Type B pancreatic cell (in vitro differentiated cells): Measurements from ENCODE around the gene KIRREL3. TPM values are rescaled to one million over a fixed set of nuclear protein-coding genes. Genes with fewer than 3 reads are reported as not detected.

Experiments
- DNase-seq: peaks from one replicate; pipeline ENCODE4 v3.0.0; 2021; ENCODE audit warnings: mixed read lengths; ENCODE audit not compliant: unreplicated experiment; ENCODE audit errors: extremely low spot score
- H3K27ac Mint-ChIP-seq: 2 replicates; pipeline ENCODE4 v1.8.0; 2021; ENCODE audit warnings: mild to moderate bottlenecking, mixed read lengths
- H3K27me3 Mint-ChIP-seq: 2 replicates; pipeline ENCODE4 v1.8.0; 2021; ENCODE audit warnings: mixed read lengths
- H3K36me3 Mint-ChIP-seq: 2 replicates; pipeline ENCODE4 v1.8.0; 2021; ENCODE audit warnings: mixed read lengths
- H3K4me1 Mint-ChIP-seq: one replicate; pipeline ENCODE4 v1.8.0; 2021; ENCODE audit warnings: mixed read lengths; ENCODE audit not compliant: unreplicated experiment
- H3K4me3 Mint-ChIP-seq: 2 replicates; pipeline ENCODE4 v1.8.0; 2021; ENCODE audit warnings: mild to moderate bottlenecking, mixed read lengths
- H3K9me3 Mint-ChIP-seq: 2 replicates; pipeline ENCODE4 v1.8.0; 2021; ENCODE audit warnings: mixed read lengths
- total RNA-seq: library from RNA; stranded (reverse); gene quantifications from 2 replicates; pipeline ENCODE4 v1.2.1, GENCODE V29; 2021; ENCODE audit warnings: low replicate concordance
- TF ChIP-seq, protein P1 (sequence below): fragments of 200-600 bp; sonication (generic); conservative IDR thresholded peaks from 2 replicates; pipeline ENCODE4 v1.5.0; 2021; ENCODE audit warnings: antibody characterized with exemption, mild to moderate bottlenecking

Gene KIRREL3
- total RNA-seq, 1 donor from 2014 or later = 4.1 TPM

GRCh38 chr11:126608658-126609057 is 391.9 kb downstream of the KIRREL3 start:
- TF ChIP-seq, protein P1, sequence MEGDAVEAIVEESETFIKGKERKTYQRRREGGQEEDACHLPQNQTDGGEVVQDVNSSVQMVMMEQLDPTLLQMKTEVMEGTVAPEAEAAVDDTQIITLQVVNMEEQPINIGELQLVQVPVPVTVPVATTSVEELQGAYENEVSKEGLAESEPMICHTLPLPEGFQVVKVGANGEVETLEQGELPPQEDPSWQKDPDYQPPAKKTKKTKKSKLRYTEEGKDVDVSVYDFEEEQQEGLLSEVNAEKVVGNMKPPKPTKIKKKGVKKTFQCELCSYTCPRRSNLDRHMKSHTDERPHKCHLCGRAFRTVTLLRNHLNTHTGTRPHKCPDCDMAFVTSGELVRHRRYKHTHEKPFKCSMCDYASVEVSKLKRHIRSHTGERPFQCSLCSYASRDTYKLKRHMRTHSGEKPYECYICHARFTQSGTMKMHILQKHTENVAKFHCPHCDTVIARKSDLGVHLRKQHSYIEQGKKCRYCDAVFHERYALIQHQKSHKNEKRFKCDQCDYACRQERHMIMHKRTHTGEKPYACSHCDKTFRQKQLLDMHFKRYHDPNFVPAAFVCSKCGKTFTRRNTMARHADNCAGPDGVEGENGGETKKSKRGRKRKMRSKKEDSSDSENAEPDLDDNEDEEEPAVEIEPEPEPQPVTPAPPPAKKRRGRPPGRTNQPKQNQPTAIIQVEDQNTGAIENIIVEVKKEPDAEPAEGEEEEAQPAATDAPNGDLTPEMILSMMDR = no peak
- no peaks in the 10 kb centered on the region for H3K36me3 Mint-ChIP-seq
- peaks cover 74% of the 10 kb centered on the region for H3K27me3 Mint-ChIP-seq
- peak overlapping the region; percentile 62 for H3K4me3 Mint-ChIP-seq
- peak overlapping the region; percentile 18 for H3K27ac Mint-ChIP-seq
- H3K4me1 Mint-ChIP-seq = peaks cover 40% of the 10 kb centered on the region
- DNase-seq = no peak
- H3K9me3 Mint-ChIP-seq = no peaks in the 10 kb centered on the region

- TF ChIP-seq, protein P1 = no peak
- H3K27me3 Mint-ChIP-seq = peaks cover 68% of the 10 kb centered on the region
- H3K4me1 Mint-ChIP-seq = peaks cover 41% of the 10 kb centered on the region
- no peaks in the 10 kb centered on the region for H3K9me3 Mint-ChIP-seq
- no peak overlapping the region for H3K4me3 Mint-ChIP-seq
- no peak for DNase-seq
- H3K36me3 Mint-ChIP-seq = no peaks in the 10 kb centered on the region
- H3K27ac Mint-ChIP-seq = no peak overlapping the region
Measured at GRCh38 chr11:126607776-126608541, 392.6 kb downstream of the KIRREL3 start.

DNA sequence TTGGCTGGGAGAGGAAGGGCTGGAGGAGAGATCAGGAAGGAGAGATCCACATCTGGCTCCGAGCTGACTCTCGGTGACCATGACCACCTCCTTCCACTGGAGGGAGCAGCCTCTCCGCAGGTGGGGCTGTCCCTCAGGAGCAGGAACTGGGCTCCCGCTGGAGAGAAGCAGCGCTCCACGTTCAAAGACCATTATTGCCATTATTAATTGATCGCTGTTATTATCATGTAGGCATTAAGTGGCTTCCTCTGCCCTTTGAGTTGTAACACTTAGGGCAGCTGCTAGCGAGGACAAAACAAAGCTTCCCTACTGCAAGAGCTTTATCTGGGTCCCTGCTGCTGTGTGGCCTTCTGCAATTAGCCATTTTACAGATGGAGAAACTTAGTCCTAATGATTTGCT is 393.2 kb downstream of the KIRREL3 start:
- TF ChIP-seq, protein P1 = peak; percentile 90
- H3K9me3 Mint-ChIP-seq = no peaks in the 10 kb centered on the region
- DNase-seq = no peak
- H3K27me3 Mint-ChIP-seq = peaks cover 68% of the 10 kb centered on the region
- H3K4me1 Mint-ChIP-seq = peaks cover 47% of the 10 kb centered on the region
- H3K4me3 Mint-ChIP-seq = peak overlapping the region; percentile 10
- no peaks in the 10 kb centered on the region for H3K36me3 Mint-ChIP-seq
- peak overlapping the region; percentile 44 for H3K27ac Mint-ChIP-seq

DNA sequence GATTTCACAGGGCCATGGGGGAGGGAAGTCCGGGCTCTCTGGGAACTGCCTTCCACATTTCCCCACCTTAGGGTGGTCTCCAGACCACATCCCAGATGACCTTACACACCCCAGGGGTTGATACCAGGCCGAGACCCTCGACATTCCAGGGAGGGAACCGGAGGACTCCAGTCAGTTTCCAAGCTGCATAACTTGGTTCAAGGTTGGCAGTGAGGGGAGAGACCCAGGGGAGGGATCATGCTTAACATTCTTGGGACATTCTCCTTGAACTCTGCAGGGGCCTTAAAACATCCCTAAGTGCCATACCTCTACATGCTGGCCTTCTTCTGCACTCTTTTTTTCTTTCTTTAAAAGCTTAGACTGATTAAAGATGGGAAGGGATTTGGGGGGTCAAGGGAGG is 394.1 kb downstream of the KIRREL3 start:
- Mint-ChIP-seq H3K27ac (no peak overlapping the region), H3K9me3 (no peaks in the 10 kb centered on the region), H3K4me3 (no peak overlapping the region), H3K27me3 (peaks cover 66% of the 10 kb centered on the region), H3K4me1 (peaks cover 56% of the 10 kb centered on the region), H3K36me3 (no peaks in the 10 kb centered on the region)
- TF ChIP-seq, protein P1 = no peak
- DNase-seq = no peak

DNA sequence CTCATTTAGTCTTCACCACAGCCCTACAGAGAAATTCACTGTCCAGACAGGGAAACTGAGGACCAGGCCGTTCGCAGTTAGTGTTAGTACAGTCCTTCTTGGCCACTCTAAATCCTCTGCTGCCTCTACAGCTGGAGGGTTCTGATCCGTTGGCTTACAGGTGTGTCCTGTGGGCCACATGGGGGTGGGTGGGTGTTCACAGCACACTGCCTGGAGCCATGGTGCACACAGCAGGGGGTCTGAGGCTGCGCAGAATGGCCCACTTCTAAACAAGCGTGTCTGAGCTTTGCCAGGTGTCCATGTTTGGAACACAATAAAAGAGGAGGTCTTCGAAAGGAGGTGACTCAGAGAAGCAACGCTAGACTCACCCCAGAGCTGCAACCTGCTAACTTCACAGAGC is 396.1 kb downstream of the KIRREL3 start:
- H3K9me3 Mint-ChIP-seq = no peaks in the 10 kb centered on the region
- H3K27me3 Mint-ChIP-seq = peaks cover 64% of the 10 kb centered on the region
- no peak overlapping the region for H3K27ac Mint-ChIP-seq
- DNase-seq = no peak
- H3K36me3 Mint-ChIP-seq = no peaks in the 10 kb centered on the region
- H3K4me1 Mint-ChIP-seq = peaks cover 65% of the 10 kb centered on the region
- TF ChIP-seq, protein P1 = no peak
- no peak overlapping the region for H3K4me3 Mint-ChIP-seq
